Loucy (cell line): ENCODE data around the gene SLC10A7.

Source experiments
- H2AFZ ChIP-seq: fragments of 200-600 bp; sonication (generic); 2 replicates; pipeline ENCODE4 v1.6.0; 2016; ENCODE audit warnings: antibody characterized with exemption, mild to moderate bottlenecking, low read length, moderate library complexity
- H3F3A ChIP-seq: fragments of 200-600 bp; 2 replicates; pipeline ENCODE4 v1.6.0; 2016; ENCODE audit warnings: antibody characterized with exemption, low read depth, mild to moderate bottlenecking
- H3K27me3 ChIP-seq: fragments of 200-600 bp; sonication (generic); 2 replicates; pipeline ENCODE4 v1.6.1; 2014; ENCODE audit warnings: low read length, mild to moderate bottlenecking; ENCODE audit not compliant: insufficient read depth, poor library complexity, severe bottlenecking
- H3K36me3 ChIP-seq: fragments of 200-600 bp; sonication (generic); 2 replicates; pipeline ENCODE4 v1.6.1; 2016; ENCODE audit warnings: low read length; ENCODE audit not compliant: insufficient read depth
- H3K4me1 ChIP-seq: fragments of 200-600 bp; sonication (generic); 2 replicates; pipeline ENCODE4 v1.5.1; 2014; ENCODE audit warnings: low read length, mild to moderate bottlenecking; ENCODE audit not compliant: insufficient read depth, poor library complexity, severe bottlenecking
- H3K4me2 ChIP-seq: fragments of 200-600 bp; sonication (generic); 2 replicates; pipeline ENCODE4 v1.6.0; 2014; ENCODE audit warnings: antibody characterized with exemption, low read length, low read depth, mild to moderate bottlenecking; ENCODE audit not compliant: poor library complexity, severe bottlenecking
- H3K4me3 ChIP-seq: fragments of 200-600 bp; sonication (generic); 2 replicates; pipeline ENCODE4 v1.5.1; 2014; ENCODE audit warnings: low read length, mild to moderate bottlenecking, mixed read lengths; ENCODE audit not compliant: poor library complexity, severe bottlenecking
- H3K79me2 ChIP-seq: fragments of 200-600 bp; sonication (generic); 2 replicates; pipeline ENCODE4 v1.6.1; 2014; ENCODE audit warnings: low read length; ENCODE audit not compliant: insufficient read depth
- H3K9ac ChIP-seq: fragments of 200-600 bp; sonication (generic); 2 replicates; pipeline ENCODE4 v1.6.0; 2014; ENCODE audit warnings: mild to moderate bottlenecking, low read depth, low read length, moderate library complexity; ENCODE audit not compliant: poor library complexity, severe bottlenecking
- H3K9me2 ChIP-seq: fragments of 200-600 bp; sonication (generic); replicated peaks from 2 replicates; pipeline ENCODE4 v1.6.1; 2016; ENCODE audit warnings: low read depth, low read length, mixed read lengths
- H3K9me3 ChIP-seq: fragments of 200-600 bp; sonication (generic); 2 replicates; pipeline ENCODE4 v1.6.1; 2014; ENCODE audit warnings: mild to moderate bottlenecking, antibody characterized with exemption, low read length, low read depth; ENCODE audit not compliant: insufficient read depth
- H4K20me1 ChIP-seq: fragments of 200-600 bp; sonication (generic); 2 replicates; pipeline ENCODE4 v1.6.0; 2014; ENCODE audit warnings: antibody characterized with exemption, low read length, mild to moderate bottlenecking; ENCODE audit not compliant: insufficient read depth, poor library complexity, severe bottlenecking
- EZH2phosphoT487 ChIP-seq: fragments of 200-600 bp; IDR thresholded peaks from 2 replicates; pipeline ENCODE4 v1.6.1; 2018; ENCODE audit warnings: antibody characterized with exemption, mild to moderate bottlenecking, moderate library complexity, borderline replicate concordance
- TF ChIP-seq, protein P1 (sequence below): fragments of 200-600 bp; sonication (generic); conservative IDR thresholded peaks from 2 replicates; pipeline ENCODE4 v1.5.1; 2014; ENCODE audit warnings: mild to moderate bottlenecking, antibody characterized with exemption, low read length

The SLC10A7 gene

DNA sequence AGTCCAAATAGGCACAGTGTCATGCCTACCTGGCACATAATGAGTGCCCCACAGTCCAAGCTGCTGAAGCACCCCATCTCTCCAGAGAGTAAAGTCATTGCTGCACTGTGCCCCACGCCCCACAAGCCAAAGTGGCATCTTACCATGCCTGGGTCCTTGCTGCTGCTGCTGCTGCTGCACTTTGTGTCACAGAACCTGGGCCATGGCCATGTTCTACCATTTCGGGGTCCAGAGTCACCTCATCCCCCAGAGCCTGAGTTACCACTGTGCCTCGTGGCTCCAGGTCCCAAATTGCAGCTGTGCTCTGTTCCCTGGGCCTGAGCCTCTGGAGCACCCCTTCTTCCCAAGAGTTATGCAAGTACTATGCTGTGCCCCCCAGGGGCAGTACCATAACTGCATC is 40.5 kb downstream of the SLC10A7 start:
- H4K20me1 ChIP-seq: no peaks in the 10 kb centered on the region
- no peaks in the 10 kb centered on the region for H3K79me2 ChIP-seq
- H3F3A ChIP-seq: no peaks in the 10 kb centered on the region
- no peaks in the 10 kb centered on the region for H3K36me3 ChIP-seq
- no peak overlapping the region for H3K4me2 ChIP-seq
- no peak overlapping the region for H3K4me3 ChIP-seq
- TF ChIP-seq, protein P1, sequence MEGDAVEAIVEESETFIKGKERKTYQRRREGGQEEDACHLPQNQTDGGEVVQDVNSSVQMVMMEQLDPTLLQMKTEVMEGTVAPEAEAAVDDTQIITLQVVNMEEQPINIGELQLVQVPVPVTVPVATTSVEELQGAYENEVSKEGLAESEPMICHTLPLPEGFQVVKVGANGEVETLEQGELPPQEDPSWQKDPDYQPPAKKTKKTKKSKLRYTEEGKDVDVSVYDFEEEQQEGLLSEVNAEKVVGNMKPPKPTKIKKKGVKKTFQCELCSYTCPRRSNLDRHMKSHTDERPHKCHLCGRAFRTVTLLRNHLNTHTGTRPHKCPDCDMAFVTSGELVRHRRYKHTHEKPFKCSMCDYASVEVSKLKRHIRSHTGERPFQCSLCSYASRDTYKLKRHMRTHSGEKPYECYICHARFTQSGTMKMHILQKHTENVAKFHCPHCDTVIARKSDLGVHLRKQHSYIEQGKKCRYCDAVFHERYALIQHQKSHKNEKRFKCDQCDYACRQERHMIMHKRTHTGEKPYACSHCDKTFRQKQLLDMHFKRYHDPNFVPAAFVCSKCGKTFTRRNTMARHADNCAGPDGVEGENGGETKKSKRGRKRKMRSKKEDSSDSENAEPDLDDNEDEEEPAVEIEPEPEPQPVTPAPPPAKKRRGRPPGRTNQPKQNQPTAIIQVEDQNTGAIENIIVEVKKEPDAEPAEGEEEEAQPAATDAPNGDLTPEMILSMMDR: no peak
- TF ChIP-seq EZH2phosphoT487: no peak
- H3K4me1 ChIP-seq: no peaks in the 10 kb centered on the region
- no peak overlapping the region for H3K9ac ChIP-seq
- no peaks in the 10 kb centered on the region for H3K27me3 ChIP-seq
- H3K9me3 ChIP-seq: peaks cover 10% of the 10 kb centered on the region; the same call in 1 of the 2 replicates
- H2AFZ ChIP-seq: no peak overlapping the region
- H3K9me2 ChIP-seq: no peaks in the 10 kb centered on the region

DNA sequence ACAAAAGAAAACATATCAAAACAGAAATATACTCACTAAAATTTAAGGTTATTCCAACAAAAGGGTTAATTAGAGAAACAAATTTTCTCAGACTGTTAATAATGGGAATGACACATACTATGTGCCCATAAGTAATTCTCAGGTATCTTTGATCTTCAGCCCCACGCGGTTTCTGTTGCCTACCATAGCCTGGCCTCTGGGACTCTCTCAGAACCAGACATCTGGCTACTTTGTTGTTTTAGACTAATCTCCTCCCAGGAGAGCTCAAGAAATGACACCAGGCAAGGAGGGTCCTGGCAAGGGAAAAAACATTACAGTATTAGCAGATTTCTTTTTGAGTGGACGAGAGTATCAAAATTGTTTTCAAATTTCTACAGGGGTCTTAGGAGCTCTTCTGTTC is 43.7 kb downstream of the SLC10A7 start:
- Histone ChIP-seq H4K20me1 (no peaks in the 10 kb centered on the region), H3K36me3 (no peaks in the 10 kb centered on the region), H3K27me3 (no peaks in the 10 kb centered on the region), H3K4me1 (no peaks in the 10 kb centered on the region), H3K4me2 (no peak overlapping the region), H3K9me3 (peaks cover 7% of the 10 kb centered on the region; the same call in 1 of the 2 replicates), H3K4me3 (no peak overlapping the region), H2AFZ (no peak overlapping the region), H3K9me2 (no peaks in the 10 kb centered on the region), H3K79me2 (no peaks in the 10 kb centered on the region), H3F3A (no peaks in the 10 kb centered on the region), H3K9ac (no peak overlapping the region)
- TF ChIP-seq EZH2phosphoT487: no peak
- TF ChIP-seq, protein P1: no peak

DNA sequence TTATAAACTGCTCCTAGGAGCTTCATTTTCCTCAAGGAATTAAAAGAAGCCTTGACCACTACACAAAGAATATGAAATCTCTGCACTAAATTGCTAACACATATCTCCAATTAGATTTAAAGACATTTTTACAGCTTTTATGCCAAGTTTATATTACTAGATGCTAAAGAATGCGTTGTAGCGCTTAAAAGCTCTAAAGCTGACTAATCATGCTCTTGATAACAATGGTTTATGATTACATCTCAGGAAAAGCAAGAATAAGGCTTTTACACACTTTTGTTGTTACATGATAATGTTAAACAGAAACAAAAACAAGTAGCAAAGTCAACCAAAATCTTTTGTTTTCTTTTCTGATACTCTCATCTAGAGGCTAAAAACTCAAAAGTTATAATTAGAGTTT is 44.7 kb downstream of the SLC10A7 start:
- Histone ChIP-seq H2AFZ (no peak overlapping the region), H3K9me2 (no peaks in the 10 kb centered on the region), H3K4me2 (no peak overlapping the region), H3K9me3 (no peaks in the 10 kb centered on the region), H3K27me3 (no peaks in the 10 kb centered on the region), H3K4me1 (no peaks in the 10 kb centered on the region), H3F3A (no peaks in the 10 kb centered on the region), H4K20me1 (no peaks in the 10 kb centered on the region), H3K79me2 (no peaks in the 10 kb centered on the region), H3K9ac (no peak overlapping the region), H3K4me3 (no peak overlapping the region), H3K36me3 (no peaks in the 10 kb centered on the region)
- TF ChIP-seq, protein P1: no peak
- no peak for TF ChIP-seq EZH2phosphoT487
